B cell (primary cell): ENCODE measurements around the gene DUSP18. TPM values are rescaled to one million over a fixed set of nuclear protein-coding genes. Genes with fewer than 3 reads are reported as not detected.

Source experiments
- ATAC-seq: fragments of 200-7000 bp; cut with Tn5 transposase; one replicate; pipeline ENCODE4 v1.10.0; 2021; ENCODE audit warnings: low read depth, mild to moderate bottlenecking, moderate number of reproducible peaks, moderate library complexity
- CTCF ChIA-PET: fragments of 350-600 bp; sonication (Branson Sonifier 250); formaldehyde crosslinking; loops from one replicate; lab custom pipeline; 2021; ENCODE audit warnings: antibody characterized with exemption, inconsistent platforms; lab: Charles Lee
- POLR2A ChIA-PET: fragments of 350-600 bp; sonication (Branson Sonifier 250); formaldehyde crosslinking; loops from one replicate; lab custom pipeline; 2021; ENCODE audit warnings: antibody characterized with exemption; lab: Charles Lee
- DNase-seq: peaks from one replicate; pipeline ENCODE4 v3.0.0; 2013
- H2AFZ ChIP-seq: 2 replicates; pipeline ENCODE4 v1.6.1; 2012; ENCODE audit warnings: mild to moderate bottlenecking, low read depth, low read length; ENCODE audit not compliant: insufficient read depth, poor library complexity, severe bottlenecking
- H3K27ac ChIP-seq, 2 donors: 1 replicate in 1 of 2; 2 replicates in 1 of 2; pipeline ENCODE4 v1.5.1; 2012 to 2013; ENCODE audit warnings: low read length in 2 of 2, mild to moderate bottlenecking in 2 of 2, moderate library complexity in 1 of 2
- H3K27me3 ChIP-seq, 4 experiments: fragments of 200-600 bp in 1 of 4; sonication (generic) in 1 of 4; replicated peaks in 1 of 4; 1 replicate in 2 of 4; 2 replicates in 2 of 4; pipeline versions ENCODE4 v1.6.1 to v1.7.0; 2013 to 2016; ENCODE audit warnings: low read length in 3 of 4, mild to moderate bottlenecking in 2 of 4, mixed read lengths in 1 of 4, moderate library complexity in 1 of 4; ENCODE audit not compliant: insufficient read depth in 4 of 4, control insufficient read depth in 3 of 4; ENCODE audit errors: control extremely low read depth in 1 of 4
- H3K36me3 ChIP-seq, 2 experiments: replicated peaks in 1 of 2; 1 replicate in 1 of 2; 2 replicates in 1 of 2; pipeline versions ENCODE4 v1.6.1 to v1.7.1; 2013; ENCODE audit warnings: low read length in 1 of 2; ENCODE audit not compliant: insufficient read depth in 2 of 2, control insufficient read depth in 1 of 2; ENCODE audit errors: control extremely low read depth in 1 of 2, extremely low read depth in 1 of 2
- H3K4me1 ChIP-seq, 2 donors: fragments of 200-600 bp in 1 of 2; sonication (generic) in 1 of 2; 1 replicate in 1 of 2; 2 replicates in 1 of 2; pipeline versions ENCODE4 v1.5.1 to v1.6.1; 2013 to 2017; ENCODE audit warnings: low read length in 2 of 2; ENCODE audit not compliant: control insufficient read depth in 2 of 2, insufficient read depth in 2 of 2
- H3K4me2 ChIP-seq: replicated peaks from 2 replicates; pipeline ENCODE3; 2012; ENCODE audit warnings: mild to moderate bottlenecking, low read depth, low read length; ENCODE audit not compliant: poor library complexity, severe bottlenecking
- H3K4me3 ChIP-seq, 5 experiments: fragments of 200-600 bp in 1 of 5; sonication (generic) in 1 of 5; 1 replicate in 3 of 5; 2 replicates in 2 of 5; pipeline versions ENCODE4 v1.5.1 to v1.7.0; 2011 to 2016; ENCODE audit warnings: low read length in 4 of 5, mild to moderate bottlenecking in 4 of 5, low read depth in 2 of 5, control low read depth in 1 of 5, moderate library complexity in 1 of 5; ENCODE audit not compliant: insufficient read depth in 1 of 5; ENCODE audit errors: control extremely low read depth in 1 of 5, extremely low read depth in 1 of 5
- H3K79me2 ChIP-seq: fragments of 200-600 bp; sonication (generic); one replicate; pipeline ENCODE4 v1.6.0; 2016; ENCODE audit warnings: low read length; ENCODE audit not compliant: control insufficient read depth, insufficient read depth
- H3K9ac ChIP-seq: fragments of 200-600 bp; sonication (generic); 2 replicates; pipeline ENCODE4 v1.6.1; 2017; ENCODE audit warnings: mild to moderate bottlenecking, low read length, moderate library complexity
- H3K9me3 ChIP-seq, 3 donors: one replicate each; pipeline versions ENCODE4 v1.6.1 to v1.7.1; 2013; ENCODE audit warnings: low read length in 2 of 3; ENCODE audit not compliant: control insufficient read depth in 2 of 3, insufficient read depth in 1 of 3; ENCODE audit errors: control extremely low read depth in 1 of 3
- H4K20me1 ChIP-seq: 2 replicates; pipeline ENCODE4 v1.6.0; 2012; ENCODE audit warnings: mild to moderate bottlenecking, low read length; ENCODE audit not compliant: insufficient read depth, control insufficient read depth, poor library complexity, severe bottlenecking
- H3K27ac Mint-ChIP-seq: one replicate; pipeline ENCODE4 v1.8.0; 2021; ENCODE audit warnings: mixed read lengths
- H3K27me3 Mint-ChIP-seq: one replicate; pipeline ENCODE4 v1.8.0; 2021; ENCODE audit warnings: mixed read lengths
- H3K4me1 Mint-ChIP-seq: one replicate; pipeline ENCODE4 v1.8.0; 2021; ENCODE audit warnings: mixed read lengths
- H3K4me3 Mint-ChIP-seq: one replicate; pipeline ENCODE4 v1.8.0; 2021; ENCODE audit warnings: mixed read lengths
- H3K9me3 Mint-ChIP-seq: one replicate; pipeline ENCODE4 v1.8.0; 2022; ENCODE audit warnings: mixed read lengths; ENCODE audit not compliant: insufficient read depth
- CTCF ChIP-seq: fragments of 200-600 bp; IDR thresholded peaks from one replicate; pipeline ENCODE4 v1.8.0; 2022; ENCODE audit warnings: antibody characterized with exemption, mild to moderate bottlenecking
- EZH2 ChIP-seq: IDR thresholded peaks from 2 replicates; pipeline ENCODE4 v1.6.1; 2012; ENCODE audit warnings: borderline replicate concordance, low read depth, mild to moderate bottlenecking, moderate library complexity, low read length; ENCODE audit not compliant: insufficient read depth, poor library complexity, severe bottlenecking
- WGBS: methylation state at CpG from one replicate; pipeline ENCODE4 v1.1.5; 2013; ENCODE audit warnings: missing lambda C conversion rate; ENCODE audit not compliant: insufficient coverage; 5-methylcytosine and 5-hydroxymethylcytosine counted together
- intact Hi-C: fragments of 100-400 bp; cut with micrococcal nuclease; formaldehyde crosslinking; loops from one replicate; pipeline ENCODE4 v1.10.0; 2022
- polyA plus RNA-seq: library from polyadenylated mRNA; depleted of rRNA; stranded (reverse); fragments of >200 nt; gene quantifications from 2 replicates; pipeline ENCODE4 v1.2.3, GENCODE V29; 2012
- total RNA-seq, 2 donors: library from RNA; stranded (reverse); fragments of 120-200 nt in 1 of 2; gene quantifications; 1 replicate in 1 of 2; 2 replicates in 1 of 2; pipeline versions ENCODE4 v1.2.3 to v1.2.4, GENCODE V29; 2013 to 2022

DUSP18 gene
- total and polyA plus RNA-seq, 2 donors (not counting 1 experiment from before 2014, with no cell fraction given), result 20.6 to 21.2 TPM

GRCh38 chr22:30697975-30698374, 30.3 kb upstream of the DUSP18 start:
- no peak overlapping the region for H3K9ac ChIP-seq
- no peaks in the 10 kb centered on the region for H3K79me2 ChIP-seq
- ChIA-PET POLR2A (no interaction called here), CTCF (no interaction called here)
- H3K27ac ChIP-seq, result no peak overlapping the region
- no peaks in the 10 kb centered on the region for H4K20me1 ChIP-seq
- ATAC-seq (no peak), DNase-seq (no peak)
- 97% methylated on average over 6 of the region's 7 CpGs for WGBS
- peaks cover 0 to 30% (median 11%) of the 10 kb centered on the region in 4 experiments for H3K27me3 ChIP-seq
- H3K9me3 Mint-ChIP-seq, result no peaks in the 10 kb centered on the region
- peaks cover 36% of the 10 kb centered on the region for H3K27me3 Mint-ChIP-seq
- no peaks in the 10 kb centered on the region for H3K9me3 ChIP-seq
- no peak overlapping the region for H3K27ac Mint-ChIP-seq
- H3K4me1 Mint-ChIP-seq, result peaks cover 7% of the 10 kb centered on the region
- peaks cover 7 to 12% of the 10 kb centered on the region in 2 donors for H3K4me1 ChIP-seq
- no peak overlapping the region for H2AFZ ChIP-seq
- no peaks in the 10 kb centered on the region for H3K36me3 ChIP-seq
- no peak for TF ChIP-seq EZH2
- no peak for TF ChIP-seq CTCF
- intact Hi-C loops, result no loop called here
- no peak overlapping the region for H3K4me3 Mint-ChIP-seq
- H3K4me2 ChIP-seq, result no peak overlapping the region
- no peak overlapping the region for H3K4me3 ChIP-seq

GRCh38 chr22:30695871-30696655, 28.4 kb upstream of the DUSP18 start:
- Histone ChIP-seq H3K27me3 (peaks cover 0 to 34% (median 11%) of the 10 kb centered on the region in 4 experiments), H3K4me3 (no peak overlapping the region), H3K27ac (no peak overlapping the region), H3K36me3 (no peaks in the 10 kb centered on the region), H3K79me2 (no peaks in the 10 kb centered on the region), H3K4me1 (peaks cover 7 to 12% of the 10 kb centered on the region in 2 donors), H3K9ac (no peak overlapping the region), H4K20me1 (no peaks in the 10 kb centered on the region), H2AFZ (no peak overlapping the region), H3K4me2 (no peak overlapping the region), H3K9me3 (no peaks in the 10 kb centered on the region)
- H3K9me3 Mint-ChIP-seq, result no peaks in the 10 kb centered on the region
- H3K27ac Mint-ChIP-seq, result no peak overlapping the region
- DNase-seq, result no peak
- POLR2A ChIA-PET, result no interaction called here
- H3K4me3 Mint-ChIP-seq, result peak overlapping the region; percentile 80
- ATAC-seq, result no peak
- intact Hi-C loops, result loop anchor here (2.0 kb wide), 1 partner anchor 89 kb away; the partner anchor contains the start of gene TCN2
- WGBS, result 100% methylated on average over 6 of the region's 7 CpGs
- CTCF ChIA-PET, result no interaction called here
- peaks cover 7% of the 10 kb centered on the region for H3K4me1 Mint-ChIP-seq
- peaks cover 39% of the 10 kb centered on the region for H3K27me3 Mint-ChIP-seq
- TF ChIP-seq CTCF (no peak), EZH2 (no peak)
